NCI-H2081 treated with DMSO at 0.1 percent for 48 hours (cell line): ENCODE data around the gene CNKSR2.

Experiments
- DNase-seq: peaks from one replicate; lab custom pipeline; 2025; lab: John Stamatoyannopoulos, UW

CNKSR2 gene

GRCh38 chrX:21612154-21612553 is 237.9 kb downstream of the CNKSR2 start:
- no peak for DNase-seq

DNA sequence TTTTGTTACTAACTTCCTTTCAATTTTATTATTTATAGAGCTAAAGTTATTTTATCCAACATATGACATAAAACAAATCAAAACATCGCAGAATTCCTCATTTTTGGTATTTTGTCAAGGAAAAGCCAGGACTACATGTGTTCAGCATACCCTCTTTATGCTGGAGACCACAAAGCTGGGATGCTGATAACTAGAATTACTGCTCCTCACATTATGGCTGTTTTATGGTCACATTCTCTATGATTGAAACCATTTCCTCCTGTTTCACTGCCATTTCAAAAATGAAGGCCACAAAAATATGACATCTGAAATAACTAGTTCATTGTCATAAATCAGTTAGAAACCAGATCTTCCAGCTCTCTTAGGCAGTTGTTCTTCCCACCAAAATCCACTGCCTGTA is 242.2 kb downstream of the CNKSR2 start:
- no peak for DNase-seq

DNA sequence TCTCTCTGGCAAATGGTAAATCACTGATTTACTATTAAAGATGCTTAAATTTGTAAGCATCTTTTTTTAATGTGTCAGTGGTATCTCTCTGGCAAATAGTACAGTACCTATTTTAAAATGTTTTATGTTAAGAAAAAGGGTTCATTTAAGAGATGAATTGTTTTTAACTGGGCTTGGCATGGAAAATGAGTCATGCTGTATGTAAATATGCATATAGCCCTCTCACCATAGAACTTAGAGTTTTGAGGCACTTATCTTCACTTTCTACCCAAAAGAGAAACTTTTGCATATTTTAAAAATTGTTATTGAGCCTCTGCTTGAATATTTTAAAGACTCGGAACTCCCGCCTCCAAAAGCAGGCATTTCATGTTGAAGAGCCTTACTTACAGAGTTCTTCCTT is 246.0 kb downstream of the CNKSR2 start:
- no peak for DNase-seq

DNA sequence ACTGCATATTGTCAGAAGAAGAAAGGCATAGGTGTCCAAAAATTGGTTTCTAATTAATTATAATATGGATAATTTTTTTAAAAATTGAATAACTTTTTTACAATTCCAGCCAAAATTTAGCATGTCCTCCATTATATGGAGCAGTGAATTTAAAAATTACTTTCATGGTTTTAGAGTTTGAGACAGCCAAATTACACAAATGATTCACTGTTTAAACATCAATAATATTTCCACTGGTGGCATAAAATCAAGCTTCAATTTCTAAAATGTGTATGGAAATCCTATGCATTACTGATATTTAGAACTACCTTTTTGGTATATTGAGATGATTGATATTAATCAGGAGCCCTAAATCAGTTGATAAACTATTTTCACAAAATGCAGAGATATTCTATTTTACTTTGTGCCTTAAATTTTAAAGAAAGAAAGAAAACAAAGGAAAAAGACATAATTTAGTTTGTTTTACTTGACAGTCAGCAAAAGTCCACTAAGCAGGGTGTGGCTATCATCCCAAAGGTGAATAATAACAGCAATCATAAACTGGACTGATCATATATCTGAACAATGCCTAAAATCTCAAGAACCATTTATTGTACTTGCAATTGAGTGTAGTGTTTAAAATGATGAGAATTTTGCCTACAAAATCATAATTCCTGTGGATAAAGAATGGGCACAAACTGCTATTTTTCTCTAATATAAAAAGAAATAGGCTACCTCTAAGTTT is 249.7 kb downstream of the CNKSR2 start:
- no peak for DNase-seq

- DNase-seq, result no peak
Measured at GRCh38 chrX:21632027-21632426, 257.8 kb downstream of the CNKSR2 start.

DNA sequence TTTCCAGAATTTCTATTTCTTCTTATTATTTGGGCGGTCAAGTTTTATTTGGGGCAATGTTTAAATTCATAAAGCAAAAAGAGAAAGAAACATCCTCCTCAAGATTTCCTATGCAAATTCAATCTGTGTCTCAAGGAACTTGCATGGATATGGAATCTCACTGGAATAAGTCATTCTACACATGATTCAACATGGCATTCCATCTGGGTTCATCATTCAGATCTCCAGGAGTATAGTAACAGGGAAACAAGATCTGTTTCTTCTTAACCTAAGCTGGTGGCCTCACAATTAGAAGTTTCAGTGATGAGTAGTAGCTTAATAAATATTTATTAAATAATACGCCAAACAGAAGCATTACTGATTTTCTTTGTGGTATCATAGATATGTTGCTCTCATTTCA is 264.1 kb downstream of the CNKSR2 start:
- DNase-seq, result no peak

DNA sequence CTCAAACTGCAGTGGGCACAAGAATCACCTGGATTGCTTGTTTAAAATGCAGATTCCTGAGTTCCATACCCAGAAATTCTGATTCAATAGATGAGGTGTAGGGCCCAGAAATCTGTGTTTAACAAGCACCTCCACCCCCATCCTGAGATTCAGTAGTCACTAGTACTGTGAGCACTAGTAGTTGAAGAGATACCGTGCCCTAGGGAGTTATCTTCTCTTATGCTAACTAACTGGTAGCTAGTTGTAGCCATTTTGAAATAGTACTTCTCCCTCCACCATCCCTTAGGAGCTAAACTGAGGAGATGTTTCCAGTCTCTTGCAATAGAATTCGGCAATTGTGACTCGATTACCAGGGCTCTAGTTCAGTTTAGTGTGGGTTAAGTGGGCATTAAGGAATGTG is 265.6 kb downstream of the CNKSR2 start:
- DNase-seq, result no peak

DNA sequence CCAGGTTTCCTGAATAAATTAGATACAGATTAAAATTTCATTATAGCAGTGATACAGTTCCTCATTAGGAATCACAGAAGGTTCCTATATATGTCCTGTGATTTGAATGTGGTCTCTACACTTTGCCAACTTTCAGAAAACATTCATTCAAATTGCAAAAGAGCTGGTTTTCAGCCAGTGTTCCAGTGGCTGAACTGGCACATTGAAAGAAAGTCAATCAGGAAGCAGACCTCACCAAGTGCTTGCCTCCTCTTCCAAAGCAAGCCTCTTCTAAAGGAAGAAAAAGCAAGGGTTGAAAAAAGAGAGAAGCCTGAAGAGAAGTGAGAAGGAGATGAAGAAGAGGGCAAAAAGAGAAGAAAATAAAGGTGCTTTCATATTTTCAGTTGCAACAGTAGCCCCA is 271.2 kb downstream of the CNKSR2 start:
- no peak for DNase-seq

DNA sequence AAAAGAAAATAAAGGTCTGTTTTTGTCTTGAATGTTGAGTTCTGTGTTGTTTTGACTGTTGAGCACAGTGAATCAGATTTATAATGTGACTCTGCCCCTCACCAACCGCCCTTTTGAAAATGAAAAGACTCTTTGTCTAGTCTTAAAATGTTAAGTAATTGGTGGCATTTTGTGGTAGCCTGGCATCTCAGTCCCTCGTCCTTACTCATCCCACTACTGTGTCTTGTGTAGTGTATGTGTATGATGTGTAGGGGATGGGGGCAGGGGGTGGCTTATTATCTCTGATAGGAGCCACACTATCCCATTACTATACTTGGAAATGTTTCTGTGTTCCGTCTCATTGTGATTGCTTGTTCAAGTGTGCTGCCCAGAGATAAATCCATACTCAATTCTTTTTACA is 271.7 kb downstream of the CNKSR2 start:
- no peak for DNase-seq

- DNase-seq, result no peak
Measured at GRCh38 chrX:21655901-21656586, 281.8 kb downstream of the CNKSR2 start.

DNA sequence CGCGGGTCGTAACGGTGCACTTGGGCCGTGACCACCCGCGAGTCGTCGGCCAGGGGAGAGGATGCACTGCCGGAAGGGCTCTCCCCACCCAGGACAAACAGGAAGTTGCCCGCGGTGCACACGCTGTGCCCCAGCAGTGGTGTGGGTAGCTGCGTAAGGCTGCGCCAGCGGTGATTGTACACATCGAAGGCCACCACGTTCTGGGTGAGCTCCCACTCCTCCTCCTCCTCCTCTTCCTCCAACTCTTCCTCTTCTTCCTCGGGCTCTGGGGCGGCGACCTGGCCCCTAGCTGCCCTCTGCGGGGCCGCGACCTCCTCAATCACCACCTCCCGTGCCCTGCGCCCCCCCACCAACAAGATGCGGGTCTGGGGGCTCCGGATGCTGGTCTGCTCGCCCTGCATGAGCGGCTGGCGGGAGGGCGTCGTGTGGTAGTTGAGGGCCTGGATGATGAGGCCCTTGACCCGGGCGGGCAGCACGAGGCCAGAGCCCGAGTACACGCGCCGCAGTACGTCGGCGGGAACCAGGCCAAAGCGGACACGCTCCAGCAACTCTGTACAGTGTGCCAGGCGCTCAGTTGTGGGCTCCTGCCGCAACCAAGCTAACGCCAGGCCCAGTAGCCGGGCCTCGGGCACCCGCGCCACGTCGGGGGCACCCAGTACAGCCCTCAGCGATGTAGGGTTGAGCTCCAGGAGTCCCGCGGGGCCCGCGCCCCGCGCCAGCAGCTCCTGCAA is 282.5 kb downstream of the CNKSR2 start:
- DNase-seq, result no peak

- DNase-seq, result no peak
Measured at GRCh38 chrX:21657318-21658151, 283.3 kb downstream of the CNKSR2 start.

DNA sequence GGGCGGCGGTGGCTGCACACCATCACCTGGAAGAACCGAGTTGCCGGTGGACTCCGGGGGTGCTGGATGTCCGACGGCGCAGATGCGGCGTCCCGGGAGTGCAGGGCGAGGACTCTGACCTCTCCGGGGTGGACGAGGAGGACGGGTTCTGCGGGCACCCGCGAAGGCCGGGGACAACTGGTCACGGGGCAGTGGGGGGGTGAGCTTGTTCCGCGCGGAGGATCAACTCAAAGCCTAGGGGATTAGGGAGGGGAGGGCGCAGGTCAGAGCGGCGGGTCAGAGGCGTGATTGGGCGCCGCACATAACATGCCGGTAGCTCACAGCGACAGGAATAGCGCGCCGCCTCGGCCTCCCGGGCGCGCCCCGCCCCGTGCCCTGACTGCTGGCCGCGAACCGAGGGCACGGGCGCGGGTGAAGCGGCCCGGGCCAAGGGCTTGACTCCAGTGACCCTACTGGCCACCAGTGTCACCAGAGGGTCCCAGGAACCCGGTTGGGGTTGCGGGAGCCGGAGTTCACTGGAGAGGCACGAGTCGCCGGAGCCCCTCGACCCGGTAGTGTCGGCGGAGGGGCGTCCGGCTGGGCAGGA is 284.0 kb downstream of the CNKSR2 start, which contains the start of gene KLHL34:
Gene KLHL34, minus strand, starts transcription at position 179 of the 586 bp plus-strand sequence. CDS start 542 bp downstream, outside the sequence.
- DNase-seq, result no peak

DNA sequence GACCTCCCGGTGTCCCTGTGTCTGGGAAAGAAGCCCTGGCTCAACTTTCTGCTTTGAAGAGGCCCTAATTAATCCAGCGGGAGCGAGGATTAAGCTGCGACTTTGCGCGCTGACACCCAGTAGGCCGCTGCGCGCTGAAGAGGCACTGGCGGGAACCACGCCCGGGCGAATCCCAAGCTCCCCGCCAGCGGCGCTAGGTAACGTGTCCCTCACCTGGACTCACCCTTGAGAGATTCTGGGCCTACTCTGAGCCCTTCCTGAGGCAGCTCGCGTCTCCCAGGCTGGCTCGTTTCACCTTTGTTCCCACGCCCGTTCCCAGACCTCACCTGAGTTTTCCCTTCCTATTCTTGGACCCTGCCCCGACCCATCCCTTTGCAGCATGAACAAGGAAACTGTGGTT is 284.5 kb downstream of the CNKSR2 start:
- no peak for DNase-seq

GRCh38 chrX:21659320-21659719 is 285.1 kb downstream of the CNKSR2 start:
- DNase-seq, result no peak

- DNase-seq, result no peak
Measured at GRCh38 chrX:21660156-21660555, 285.9 kb downstream of the CNKSR2 start.

GRCh38 chrX:21661316-21661715 is 287.1 kb downstream of the CNKSR2 start:
- no peak for DNase-seq

DNA sequence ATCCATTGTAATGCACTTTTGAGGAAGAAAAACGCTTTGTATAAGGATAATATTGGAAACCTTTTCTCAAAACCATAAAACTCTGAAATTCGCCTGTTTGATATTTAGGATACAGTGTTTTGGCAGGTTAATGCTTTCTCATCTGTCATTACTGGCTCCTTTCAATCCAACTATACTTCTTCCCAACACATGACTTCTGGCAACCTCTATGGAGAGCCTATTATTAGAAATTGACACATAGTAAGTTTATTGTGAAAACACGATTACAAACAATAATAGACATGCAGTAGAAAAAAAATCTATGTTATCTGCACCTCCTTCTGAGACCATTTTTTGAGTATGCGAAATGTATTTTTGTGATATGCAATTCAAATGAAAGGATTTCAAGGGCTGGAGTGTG is 288.5 kb downstream of the CNKSR2 start:
- no peak for DNase-seq

GRCh38 chrX:21666252-21666651 is 292.0 kb downstream of the CNKSR2 start:
- DNase-seq, result no peak

- DNase-seq, result no peak
Measured at GRCh38 chrX:21666679-21667078, 292.5 kb downstream of the CNKSR2 start.

- DNase-seq, result no peak
Measured at GRCh38 chrX:21674430-21675186, 300.4 kb downstream of the CNKSR2 start.
